H7 (cell line): ENCODE measurements around the gene MSH5. TPM values are rescaled to one million over a fixed set of nuclear protein-coding genes. Genes with fewer than 3 reads are reported as not detected.
A peak's percentile ranks its signal among the peaks of the same experiment; 100 is the strongest.
"Not testable (repeated sequence)": the region's sequence is repeated elsewhere in the genome, so short reads cannot be mapped to it uniquely, and the experiment has no call there.

Source experiments
- DNase-seq: peaks from one replicate; pipeline ENCODE4 v3.0.0; 2012
- H3K27me3 ChIP-seq: 2 replicates; pipeline ENCODE4 v1.6.0; 2011; ENCODE audit warnings: mild to moderate bottlenecking, low read length; ENCODE audit not compliant: control insufficient read depth, insufficient read depth
- H3K36me3 ChIP-seq: replicated peaks from 2 replicates; pipeline ENCODE4 v1.5.1; 2011; ENCODE audit warnings: low read length; ENCODE audit not compliant: control insufficient read depth, insufficient read depth
- H3K4me3 ChIP-seq: 2 replicates; pipeline ENCODE4 v1.5.1; 2011; ENCODE audit warnings: low read depth, mild to moderate bottlenecking, control low read depth, low read length, moderate library complexity; ENCODE audit not compliant: insufficient read depth
- total RNA-seq: library from RNA; depleted of rRNA; stranded (reverse); fragments of >200 nt; shearing (Covaris generic); gene quantifications from 2 replicates; pipeline ENCODE4 v1.2.3, GENCODE V29; 2014

Gene MSH5
- total RNA-seq, 1 experiment from 2014 or later, result 19.5 TPM

GRCh38 chr6:31780507-31781243 lies 40.9 kb downstream of the MSH5 start:
- Histone ChIP-seq H3K4me3 (no peak overlapping the region), H3K27me3 (no peaks in the 10 kb centered on the region), H3K36me3 (peaks cover 28% of the 10 kb centered on the region)
- DNase-seq, result peak; percentile 39

- DNase-seq, result no peak
- Histone ChIP-seq H3K4me3 (no peak overlapping the region), H3K27me3 (no peaks in the 10 kb centered on the region), H3K36me3 (peaks cover 28% of the 10 kb centered on the region)
These were observed 41.7 kb downstream of the MSH5 start for GRCh38 chr6:31781244-31782125.

- H3K27me3 ChIP-seq, result no peaks in the 10 kb centered on the region
- no peak overlapping the region for H3K4me3 ChIP-seq
- peaks cover 28% of the 10 kb centered on the region for H3K36me3 ChIP-seq
- no peak for DNase-seq
These were observed 42.5 kb downstream of the MSH5 start for GRCh38 chr6:31782126-31782855.

GRCh38 chr6:31784098-31784925 lies 44.5 kb downstream of the MSH5 start:
- peaks cover 29% of the 10 kb centered on the region for H3K36me3 ChIP-seq
- no peak overlapping the region for H3K4me3 ChIP-seq

GRCh38 chr6:31785475-31785874 lies 45.7 kb downstream of the MSH5 start:
- H3K4me3 ChIP-seq, result no peak overlapping the region
- H3K27me3 ChIP-seq, result no peaks in the 10 kb centered on the region
- peaks cover 26% of the 10 kb centered on the region for H3K36me3 ChIP-seq
- peak; percentile 13 for DNase-seq

More at GRCh38 chr6:31784098-31784925, 44.5 kb downstream of the MSH5 start:
- peak; percentile 16 for DNase-seq
- no peaks in the 10 kb centered on the region for H3K27me3 ChIP-seq

- no peaks in the 10 kb centered on the region for H3K27me3 ChIP-seq
- peak; percentile 94 for DNase-seq
- no peak overlapping the region for H3K4me3 ChIP-seq
- H3K36me3 ChIP-seq, result peaks cover 16% of the 10 kb centered on the region
These were observed 51.7 kb downstream of the MSH5 start for GRCh38 chr6:31791324-31792089.

GRCh38 chr6:31792090-31792374 lies 52.2 kb downstream of the MSH5 start:
- DNase-seq, result no peak
- no peak overlapping the region for H3K4me3 ChIP-seq
- H3K27me3 ChIP-seq, result no peaks in the 10 kb centered on the region
- peaks cover 18% of the 10 kb centered on the region for H3K36me3 ChIP-seq

- DNase-seq, result no peak
- H3K36me3 ChIP-seq, result peaks cover 18% of the 10 kb centered on the region
- H3K4me3 ChIP-seq, result no peak overlapping the region
- H3K27me3 ChIP-seq, result no peaks in the 10 kb centered on the region
These were observed 53.0 kb downstream of the MSH5 start for GRCh38 chr6:31792761-31793171.

GRCh38 chr6:31793927-31794245 lies 54.1 kb downstream of the MSH5 start:
- not testable (repeated sequence) for H3K27me3 ChIP-seq, H3K4me3 ChIP-seq, DNase-seq
- H3K36me3 ChIP-seq, result peaks cover 18% of the 10 kb centered on the region

- no peaks in the 10 kb centered on the region for H3K27me3 ChIP-seq
- peaks cover 16% of the 10 kb centered on the region for H3K36me3 ChIP-seq
- peak; percentile 76 for DNase-seq
- peak overlapping the region; percentile 74 for H3K4me3 ChIP-seq
These were observed 54.6 kb downstream of the MSH5 start for GRCh38 chr6:31794294-31794865.

GRCh38 chr6:31794866-31795615 lies 55.2 kb downstream of the MSH5 start:
- Histone ChIP-seq H3K4me3 (peak overlapping the region; percentile 74), H3K36me3 (peaks cover 14% of the 10 kb centered on the region), H3K27me3 (no peaks in the 10 kb centered on the region)
- peak; percentile 81 for DNase-seq

GRCh38 chr6:31795616-31796298 lies 56.0 kb downstream of the MSH5 start, which contains the start of gene VARS1:
TSS of gene VARS1 (minus strand) at chr6:31795752. CDS start at chr6:31795217, 535 bp downstream.
- Histone ChIP-seq H3K4me3 (peak within 1 kb of the TSS; percentile 74), H3K27me3 (no peaks in the 10 kb centered on the region), H3K36me3 (peaks cover 11% of the 10 kb centered on the region)
- DNase-seq, result peak; percentile 100
